ENCODE data around the gene PRR5. TPM values are rescaled to one million over a fixed set of nuclear protein-coding genes. Genes with fewer than 3 reads are reported as not detected.
A peak's percentile ranks its signal among the peaks of the same experiment; 100 is the strongest.

PRR5 gene
- polyA plus RNA-seq, 1 experiment, result 12.9 TPM

- POLR2A ChIA-PET, result interaction anchor here (1.1 to 1.8 kb wide), 3 partner anchors 24 to 31 kb away, joined by 3 to 13 read pairs (median 7); no protein-coding TSS in a partner anchor
- CTCF ChIA-PET, result interaction anchor here (0.8 to 1.2 kb wide), 3 partner anchors 32 to 45 kb away, joined by 3 read pairs; no protein-coding TSS in a partner anchor
- Histone ChIP-seq H3K4me3 (ENCODE audit: low read depth, low read length) (no peak overlapping the region), H3K9me3 (ENCODE audit: control insufficient read depth, insufficient read depth, low read length) (peaks cover 7% of the 10 kb centered on the region; the same call in 1 of the 2 replicates), H3K27me3 (ENCODE audit: control insufficient read depth, insufficient read depth, low read length) (no peaks in the 10 kb centered on the region), H3K27ac (ENCODE audit: low read depth, low read length) (peak overlapping the region; percentile 52)
- TF ChIP-seq, protein P1, sequence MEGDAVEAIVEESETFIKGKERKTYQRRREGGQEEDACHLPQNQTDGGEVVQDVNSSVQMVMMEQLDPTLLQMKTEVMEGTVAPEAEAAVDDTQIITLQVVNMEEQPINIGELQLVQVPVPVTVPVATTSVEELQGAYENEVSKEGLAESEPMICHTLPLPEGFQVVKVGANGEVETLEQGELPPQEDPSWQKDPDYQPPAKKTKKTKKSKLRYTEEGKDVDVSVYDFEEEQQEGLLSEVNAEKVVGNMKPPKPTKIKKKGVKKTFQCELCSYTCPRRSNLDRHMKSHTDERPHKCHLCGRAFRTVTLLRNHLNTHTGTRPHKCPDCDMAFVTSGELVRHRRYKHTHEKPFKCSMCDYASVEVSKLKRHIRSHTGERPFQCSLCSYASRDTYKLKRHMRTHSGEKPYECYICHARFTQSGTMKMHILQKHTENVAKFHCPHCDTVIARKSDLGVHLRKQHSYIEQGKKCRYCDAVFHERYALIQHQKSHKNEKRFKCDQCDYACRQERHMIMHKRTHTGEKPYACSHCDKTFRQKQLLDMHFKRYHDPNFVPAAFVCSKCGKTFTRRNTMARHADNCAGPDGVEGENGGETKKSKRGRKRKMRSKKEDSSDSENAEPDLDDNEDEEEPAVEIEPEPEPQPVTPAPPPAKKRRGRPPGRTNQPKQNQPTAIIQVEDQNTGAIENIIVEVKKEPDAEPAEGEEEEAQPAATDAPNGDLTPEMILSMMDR (IDR thresholded peaks at IDR 0.05; ENCODE audit: low read depth, low read length), result peak; percentile 57
- no peak for DNase-seq (ENCODE audit: low read depth, low spot score)
Measured at GRCh38 chr22:44729391-44730021, 27.5 kb downstream of the PRR5 start.

DNA sequence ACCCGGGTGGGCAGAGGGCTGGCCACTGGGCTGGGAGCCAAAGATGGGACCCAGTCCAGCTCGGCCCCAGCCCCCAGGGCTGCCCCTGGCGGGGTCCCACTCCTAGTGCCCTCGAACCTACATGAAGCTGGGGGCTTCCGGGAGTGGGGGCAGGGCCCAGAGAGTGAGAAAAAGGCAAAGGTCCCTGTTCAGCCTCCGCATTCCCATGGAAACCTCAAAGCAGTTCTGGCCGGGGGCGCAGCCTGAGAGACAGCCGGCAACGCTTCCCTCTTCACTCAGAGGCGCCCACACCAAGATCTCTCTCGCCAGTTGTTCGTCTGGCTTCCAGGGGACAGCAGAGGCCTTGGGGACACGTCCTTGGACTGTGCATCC, 28.0 kb downstream of the PRR5 start:
- Histone ChIP-seq H3K4me3 (ENCODE audit: low read depth, low read length) (no peak overlapping the region), H3K27me3 (ENCODE audit: control insufficient read depth, insufficient read depth, low read length) (no peaks in the 10 kb centered on the region), H3K9me3 (ENCODE audit: control insufficient read depth, insufficient read depth, low read length) (peaks cover 7% of the 10 kb centered on the region; the same call in 1 of the 2 replicates), H3K27ac (ENCODE audit: low read depth, low read length) (peak overlapping the region; percentile 52)
- CTCF ChIA-PET, result interaction anchor here (0.8 to 1.2 kb wide), 3 partner anchors 32 to 46 kb away, joined by 3 read pairs; no protein-coding TSS in a partner anchor
- TF ChIP-seq, protein P1 (IDR thresholded peaks at IDR 0.05; ENCODE audit: low read depth, low read length), result no peak
- no peak for DNase-seq (ENCODE audit: low read depth, low spot score)
- POLR2A ChIA-PET, result interaction anchor here (1.1 to 1.8 kb wide), 3 partner anchors 24 to 31 kb away, joined by 3 to 13 read pairs (median 7); no protein-coding TSS in a partner anchor

GRCh38 chr22:44730490-44731356, 28.7 kb downstream of the PRR5 start:
- POLR2A ChIA-PET, result interaction anchor here (1.3 kb wide), 1 partner anchor 32 kb away, joined by 13 read pairs; no protein-coding TSS in a partner anchor
- H3K4me3 ChIP-seq (ENCODE audit: low read depth, low read length), result no peak overlapping the region
- CTCF ChIA-PET, result interaction anchor here (0.6 to 1.2 kb wide), 3 partner anchors 33 to 587 kb away, joined by 3 to 4 read pairs (median 3); no protein-coding TSS in a partner anchor
- H3K9me3 ChIP-seq (ENCODE audit: control insufficient read depth, insufficient read depth, low read length), result peaks cover 7% of the 10 kb centered on the region; the same call in 1 of the 2 replicates
- DNase-seq (ENCODE audit: low read depth, low spot score), result no peak
- TF ChIP-seq, protein P1 (IDR thresholded peaks at IDR 0.05; ENCODE audit: low read depth, low read length), result no peak
- no peak overlapping the region for H3K27ac ChIP-seq (ENCODE audit: low read depth, low read length)
- no peaks in the 10 kb centered on the region for H3K27me3 ChIP-seq (ENCODE audit: control insufficient read depth, insufficient read depth, low read length)

- H3K4me3 ChIP-seq (ENCODE audit: low read depth, low read length), result no peak overlapping the region
- peaks cover 7% of the 10 kb centered on the region; the same call in 1 of the 2 replicates for H3K9me3 ChIP-seq (ENCODE audit: control insufficient read depth, insufficient read depth, low read length)
- no peaks in the 10 kb centered on the region for H3K27me3 ChIP-seq (ENCODE audit: control insufficient read depth, insufficient read depth, low read length)
- CTCF ChIA-PET, result interaction anchor here (1.1 to 1.4 kb wide), 2 partner anchors 34 to 47 kb away, joined by 4 read pairs; no protein-coding TSS in a partner anchor
- DNase-seq (ENCODE audit: low read depth, low spot score), result no peak
- H3K27ac ChIP-seq (ENCODE audit: low read depth, low read length), result no peak overlapping the region
- POLR2A ChIA-PET, result no interaction called here
- TF ChIP-seq, protein P1 (IDR thresholded peaks at IDR 0.05; ENCODE audit: low read depth, low read length), result no peak
Measured at GRCh38 chr22:44731357-44731970, 29.5 kb downstream of the PRR5 start.

All from AG04450 (cell line).